Measurements from ENCODE around the gene ARHGAP18. TPM values are rescaled to one million over a fixed set of nuclear protein-coding genes. Genes with fewer than 3 reads are reported as not detected.
A peak's percentile ranks its signal among the peaks of the same experiment; 100 is the strongest.

The ARHGAP18 gene
- total RNA-seq, 4 donors from 2014 or later, result 5.2 to 9.2 (median 6.5) TPM

GRCh38 chr6:129634411-129635230 is 75.4 kb downstream of the ARHGAP18 start:
- peaks cover 13 to 26% of the 10 kb centered on the region in 2 donors for H3K4me1 ChIP-seq
- no peaks in the 10 kb centered on the region for H3K36me3 ChIP-seq
- in situ Hi-C loops (cut with MboI; ENCODE audit: low sequenced_read_pairs in 4 of 4) (no loop called here), intact Hi-C loops (cut with DNase I; ENCODE audit: low total_unique reads) (no loop called here)
- TF ChIP-seq CTCF (IDR thresholded peaks at IDR 0.05 in 4 of 5, conservative IDR thresholded peaks at IDR 0.05 in 1 of 5), result no peak
- no peak for TF ChIP-seq POLR2A (IDR thresholded peaks at IDR 0.05)
- H3K27ac ChIP-seq, result peak overlapping the region in 1 of 4 donors; percentile 24
- H3K9me3 ChIP-seq, result no peaks in the 10 kb centered on the region
- no peaks in the 10 kb centered on the region for H3K27me3 ChIP-seq
- DNase-seq (no peak), ATAC-seq (no peak)
- H3K4me3 ChIP-seq, result no peak overlapping the region

DNA sequence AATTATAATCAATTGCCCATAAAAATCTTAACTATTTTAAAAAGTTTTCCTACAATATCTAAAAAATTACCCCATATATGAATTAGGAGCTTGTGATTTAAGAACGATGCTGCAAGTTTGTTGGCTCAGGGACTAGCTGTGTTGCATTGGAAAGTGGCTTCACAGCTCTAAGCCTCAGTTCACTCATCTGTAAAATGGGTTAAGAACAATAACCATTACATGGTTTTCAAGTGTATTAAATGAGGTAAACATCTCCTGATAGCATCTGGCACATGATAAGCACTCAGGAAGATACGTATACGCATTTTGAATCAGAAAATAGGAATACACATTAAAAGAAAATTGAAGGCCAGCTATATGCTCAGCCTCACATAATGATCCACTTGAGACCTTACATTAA is 76.4 kb downstream of the ARHGAP18 start:
- TF ChIP-seq CTCF (IDR thresholded peaks at IDR 0.05 in 4 of 5, conservative IDR thresholded peaks at IDR 0.05 in 1 of 5) (no peak), POLR2A (IDR thresholded peaks at IDR 0.05) (no peak)

GRCh38 chr6:129632172-129632613 is 77.8 kb downstream of the ARHGAP18 start:
- intact Hi-C loops (cut with DNase I; ENCODE audit: low total_unique reads) (no loop called here), in situ Hi-C loops (cut with MboI; ENCODE audit: low sequenced_read_pairs in 4 of 4) (no loop called here)
- Histone ChIP-seq H3K27ac (peak overlapping the region in 1 of 4 donors; percentile 26), H3K36me3 (peaks cover 0 to 4% of the 10 kb centered on the region in 2 donors), H3K9me3 (no peaks in the 10 kb centered on the region), H3K4me1 (peaks cover 13 to 33% of the 10 kb centered on the region in 2 donors), H3K27me3 (no peaks in the 10 kb centered on the region), H3K4me3 (no peak overlapping the region)
- DNase-seq (no peak), ATAC-seq (peak in 1 of 2 donors; percentile 22)
- TF ChIP-seq POLR2A (IDR thresholded peaks at IDR 0.05), result no peak
- TF ChIP-seq CTCF (IDR thresholded peaks at IDR 0.05 in 4 of 5, conservative IDR thresholded peaks at IDR 0.05 in 1 of 5), result no peak

More for the DNA sequence above, 76.4 kb downstream of the ARHGAP18 start:
- Histone ChIP-seq H3K9me3 (no peaks in the 10 kb centered on the region), H3K36me3 (no peaks in the 10 kb centered on the region), H3K27ac (no peak overlapping the region), H3K27me3 (no peaks in the 10 kb centered on the region), H3K4me3 (no peak overlapping the region), H3K4me1 (peaks cover 13 to 26% of the 10 kb centered on the region in 2 donors)
- DNase-seq (no peak), ATAC-seq (no peak)
- intact Hi-C loops (cut with DNase I; ENCODE audit: low total_unique reads) (no loop called here), in situ Hi-C loops (cut with MboI; ENCODE audit: low sequenced_read_pairs in 4 of 4) (no loop called here)

- intact Hi-C loops (cut with DNase I; ENCODE audit: low total_unique reads) (no loop called here), in situ Hi-C loops (cut with MboI; ENCODE audit: low sequenced_read_pairs in 4 of 4) (no loop called here)
- no peak overlapping the region for H3K27ac ChIP-seq
- DNase-seq (no peak), ATAC-seq (no peak)
- no peak overlapping the region for H3K4me3 ChIP-seq
- peaks cover 13 to 33% of the 10 kb centered on the region in 2 donors for H3K4me1 ChIP-seq
- peaks cover 0 to 4% of the 10 kb centered on the region in 2 donors for H3K36me3 ChIP-seq
- TF ChIP-seq CTCF (IDR thresholded peaks at IDR 0.05 in 4 of 5, conservative IDR thresholded peaks at IDR 0.05 in 1 of 5) (no peak), POLR2A (IDR thresholded peaks at IDR 0.05) (no peak)
- no peaks in the 10 kb centered on the region for H3K27me3 ChIP-seq
- H3K9me3 ChIP-seq, result no peaks in the 10 kb centered on the region
Measured at GRCh38 chr6:129631070-129631469, 78.9 kb downstream of the ARHGAP18 start.

All from gastrocnemius medialis (tissue), 4 donors.